Ovary (tissue), 9 donors: Measurements from ENCODE around the gene RNF138. TPM values are rescaled to one million over a fixed set of nuclear protein-coding genes. Genes with fewer than 3 reads are reported as not detected.

Experiments
- DNase-seq, 5 donors: peaks; one replicate each; pipeline ENCODE4 v3.0.0-alpha.2; 2019 to 2020
- H3K27ac ChIP-seq, 2 donors: fragments of 200-600 bp; one replicate each; pipeline versions ENCODE4 v1.5.1 to v1.8.0; 2019 to 2022
- H3K27me3 ChIP-seq: fragments of 200-600 bp; one replicate; pipeline ENCODE4 v1.8.0; 2022
- H3K36me3 ChIP-seq: fragments of 200-600 bp; sonication (generic); one replicate; pipeline ENCODE4 v1.5.1; 2019
- H3K4me1 ChIP-seq: one replicate; pipeline ENCODE4 v1.8.1; 2013; ENCODE audit warnings: mild to moderate bottlenecking, moderate library complexity; ENCODE audit not compliant: insufficient read depth
- H3K4me3 ChIP-seq: fragments of 200-600 bp; sonication (generic); one replicate; pipeline ENCODE4 v1.5.1; 2017
- H3K9me3 ChIP-seq, 2 donors: fragments of 200-600 bp in 1 of 2; sonication (generic) in 1 of 2; one replicate each; pipeline versions ENCODE4 v1.5.1 to v1.8.1; 2013 to 2019; ENCODE audit warnings: mild to moderate bottlenecking in 1 of 2, moderate library complexity in 1 of 2
- EP300 ChIP-seq: sonication (generic); formaldehyde crosslinking; IDR thresholded peaks from one replicate; pipeline ENCODE4 v1.6.1; 2017; ENCODE audit warnings: antibody characterized with exemption
- POLR2A ChIP-seq: fragments of 450-650 bp; IDR thresholded peaks from one replicate; pipeline ENCODE4 v1.6.1; 2017; ENCODE audit warnings: antibody characterized with exemption, mild to moderate bottlenecking, moderate library complexity
- WGBS, 3 donors: extraction: QIAGEN DNeasy Blood & Tissue Kit in 1 of 3; methylation state at CpG; one replicate each; pipeline versions ENCODE4 v1.1.5 to v1.1.7; 2013 to 2017; 5-methylcytosine and 5-hydroxymethylcytosine counted together
- intact Hi-C, 4 donors: fragments of 100-400 bp; cut with DNase I; formaldehyde crosslinking; loops; one replicate each; pipeline versions ENCODE4 v1.11.0 to v1.15.1; 2022 to 2023
- polyA plus RNA-seq, 2 donors: library from polyadenylated mRNA; stranded (reverse); fragments of 200-250 nt in 1 of 2; fragments of 350-450 nt in 1 of 2; fragmentation: Illumina TruSeq in 1 of 2; extraction: RNeasy Lipid Tissue Mini Kit (QIAGEN cat#74804) in 1 of 2; gene quantifications; one replicate each; pipeline ENCODE4 v1.2.3, GENCODE V29; 2013 to 2014
- total RNA-seq, 7 donors: library from RNA; depleted of rRNA in 2 of 7; stranded (reverse); fragments of >200 nt in 2 of 7; fragmentation: NEBNext Ultra II Directional in 3 of 7; extraction: Animal tissue kit (Norgen Biotek cat#: 25700) in 3 of 7; gene quantifications; one replicate each; pipeline versions ENCODE4 v1.1.0 to v1.2.4, GENCODE V29; 2016 to 2023
- TF ChIP-seq, protein P1 (sequence below), 3 donors: fragments of 450-650 bp in 2 of 3; fragments of 200-600 bp in 1 of 3; IDR thresholded peaks; one replicate each; pipeline versions ENCODE4 v1.5.1 to v1.8.0; 2016 to 2022; ENCODE audit warnings: antibody characterized with exemption in 3 of 3, mild to moderate bottlenecking in 1 of 3
- donor health status: DM: no; HTN: no; CAD: no; lungs with moderate emphysema.
- donor health status: DM: no; HTN: no; CAD: no.
- donor health status: Bipolar disorder and iron deficiency.
- donor health status: DM: yes; HTN: yes; CAD: no.
- donor health status: DM: no; HTN: no; CAD: no.
- donor health status: DM: yes; HTN: yes; CAD: no.

RNF138 gene
- total and polyA plus RNA-seq, 9 donors: 10.2 to 41.9 (median 24.8) TPM

DNA sequence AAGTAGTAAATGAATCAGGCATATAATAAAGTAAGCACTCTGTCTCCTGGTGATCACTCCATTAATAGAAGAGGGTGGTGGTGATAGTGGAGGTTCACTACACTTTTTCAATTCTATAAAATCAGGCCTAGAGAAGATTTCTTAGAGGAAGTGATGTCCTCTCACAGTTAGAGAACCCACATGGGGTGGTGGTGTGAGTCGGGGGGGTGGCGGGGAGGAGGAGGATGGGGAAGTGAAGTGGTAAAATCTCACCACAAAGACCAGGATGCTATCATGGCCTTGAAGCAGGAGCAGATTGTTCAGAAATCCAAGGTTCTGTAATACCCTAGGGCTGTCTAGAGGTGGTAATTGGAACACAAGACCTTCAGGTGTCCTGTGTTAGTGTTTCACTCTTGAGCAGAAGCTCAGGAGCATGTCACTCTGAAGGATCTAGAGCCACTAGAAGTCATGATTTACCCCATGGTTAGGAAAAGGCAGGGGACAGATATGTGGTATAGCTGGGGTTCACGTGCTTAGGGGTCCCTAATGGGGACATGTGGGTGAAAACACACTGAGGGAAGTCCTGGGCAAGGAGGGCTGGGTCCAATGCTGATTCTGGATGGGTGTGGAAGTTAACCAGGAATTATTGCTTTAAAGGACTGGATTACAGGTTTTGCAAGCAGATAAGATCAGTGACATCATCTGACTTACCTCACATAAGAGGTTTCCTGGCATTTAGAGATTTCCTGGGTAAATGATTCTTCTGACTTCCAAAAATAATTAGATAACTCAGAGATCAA lies 42.1 kb upstream of the RNF138 start:
- no peak for DNase-seq
- Histone ChIP-seq H3K27ac (no peak overlapping the region), H3K4me3 (no peak overlapping the region), H3K27me3 (no peaks in the 10 kb centered on the region), H3K4me1 (no peaks in the 10 kb centered on the region), H3K9me3 (no peaks in the 10 kb centered on the region), H3K36me3 (no peaks in the 10 kb centered on the region)
- WGBS, 3 donors: 89 to 93% (median 92%) methylated on average over 3 of the region's 3 CpGs
- intact Hi-C loops: no loop called here
- TF ChIP-seq, protein P1, sequence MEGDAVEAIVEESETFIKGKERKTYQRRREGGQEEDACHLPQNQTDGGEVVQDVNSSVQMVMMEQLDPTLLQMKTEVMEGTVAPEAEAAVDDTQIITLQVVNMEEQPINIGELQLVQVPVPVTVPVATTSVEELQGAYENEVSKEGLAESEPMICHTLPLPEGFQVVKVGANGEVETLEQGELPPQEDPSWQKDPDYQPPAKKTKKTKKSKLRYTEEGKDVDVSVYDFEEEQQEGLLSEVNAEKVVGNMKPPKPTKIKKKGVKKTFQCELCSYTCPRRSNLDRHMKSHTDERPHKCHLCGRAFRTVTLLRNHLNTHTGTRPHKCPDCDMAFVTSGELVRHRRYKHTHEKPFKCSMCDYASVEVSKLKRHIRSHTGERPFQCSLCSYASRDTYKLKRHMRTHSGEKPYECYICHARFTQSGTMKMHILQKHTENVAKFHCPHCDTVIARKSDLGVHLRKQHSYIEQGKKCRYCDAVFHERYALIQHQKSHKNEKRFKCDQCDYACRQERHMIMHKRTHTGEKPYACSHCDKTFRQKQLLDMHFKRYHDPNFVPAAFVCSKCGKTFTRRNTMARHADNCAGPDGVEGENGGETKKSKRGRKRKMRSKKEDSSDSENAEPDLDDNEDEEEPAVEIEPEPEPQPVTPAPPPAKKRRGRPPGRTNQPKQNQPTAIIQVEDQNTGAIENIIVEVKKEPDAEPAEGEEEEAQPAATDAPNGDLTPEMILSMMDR (IDR thresholded peaks at IDR 0.05): no peak
- TF ChIP-seq EP300: no peak
- TF ChIP-seq POLR2A: no peak

DNA sequence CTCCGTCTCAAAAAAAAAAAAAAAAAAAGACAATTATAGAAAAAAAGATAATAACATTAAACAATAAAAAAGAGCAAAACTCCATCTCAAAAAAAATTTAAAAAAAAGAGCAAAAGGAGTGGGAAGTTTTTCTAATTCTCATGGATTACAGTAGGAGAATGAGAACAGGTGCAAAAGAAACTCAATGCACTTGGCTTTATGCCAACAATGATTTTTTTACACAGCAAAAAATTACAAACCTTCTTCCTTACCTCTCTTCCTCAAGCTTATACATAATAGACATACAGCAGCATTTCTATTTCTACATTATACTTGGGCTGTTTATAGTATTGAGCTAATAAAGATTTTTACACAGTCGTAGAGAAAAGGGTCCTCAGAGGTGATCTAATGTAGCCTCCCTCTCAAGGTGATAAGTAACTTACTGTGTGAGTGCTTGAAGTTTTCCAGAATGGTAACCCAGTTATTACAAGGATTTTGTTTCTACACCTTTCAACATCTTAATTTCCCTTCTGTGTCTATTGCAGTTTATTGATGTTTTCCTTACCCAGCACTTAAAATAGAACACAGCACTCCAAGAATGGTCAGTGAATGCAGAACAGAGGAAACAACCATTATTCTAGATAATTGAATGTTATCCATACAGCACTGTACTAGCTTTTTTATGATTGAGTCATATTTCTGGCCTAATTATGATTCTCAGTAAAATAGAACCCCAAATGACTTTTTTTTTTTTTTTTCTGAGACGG lies 34.9 kb upstream of the RNF138 start:
- no peaks in the 10 kb centered on the region for H3K4me1 ChIP-seq
- H3K36me3 ChIP-seq: no peaks in the 10 kb centered on the region
- no peaks in the 10 kb centered on the region for H3K9me3 ChIP-seq
- TF ChIP-seq POLR2A: no peak
- TF ChIP-seq, protein P1 (IDR thresholded peaks at IDR 0.05): no peak
- no peak for TF ChIP-seq EP300
- WGBS, 3 donors: 70 to 78% (median 72%) methylated on average over 3 of the region's 3 CpGs
- DNase-seq: no peak
- intact Hi-C loops: no loop called here
- no peak overlapping the region for H3K27ac ChIP-seq
- no peak overlapping the region for H3K4me3 ChIP-seq
- no peaks in the 10 kb centered on the region for H3K27me3 ChIP-seq

DNA sequence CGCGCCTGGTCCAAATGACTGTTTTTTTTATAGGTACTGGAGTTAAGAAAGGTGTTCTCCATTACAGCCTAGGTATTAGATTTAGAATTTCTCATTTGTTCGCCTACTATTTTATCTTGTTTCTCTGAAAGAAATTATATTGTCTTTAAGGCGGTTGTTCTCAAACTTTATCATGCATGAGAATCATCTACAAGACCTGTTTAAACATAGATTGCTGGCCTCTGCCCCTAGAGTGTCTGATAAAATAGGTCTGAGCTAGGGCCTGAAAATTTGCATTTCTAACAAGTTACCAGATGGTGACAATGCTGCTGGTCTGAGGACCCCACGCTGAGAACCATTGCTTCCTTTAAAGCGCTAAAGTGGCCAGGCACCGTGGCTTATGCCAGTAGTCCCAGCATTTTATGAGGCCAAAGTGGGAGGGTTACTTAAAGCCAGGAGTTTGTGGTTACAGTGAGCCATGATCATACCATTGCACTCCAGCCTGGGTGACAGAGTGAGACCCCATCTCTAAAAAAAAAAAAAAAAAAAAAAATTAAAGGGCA lies 34.0 kb upstream of the RNF138 start:
- TF ChIP-seq POLR2A: no peak
- TF ChIP-seq EP300: no peak
- TF ChIP-seq, protein P1 (IDR thresholded peaks at IDR 0.05): no peak
- 77 to 81% (median 80%) methylated on average over 7 of the region's 7 CpGs for WGBS, 3 donors
- intact Hi-C loops: no loop called here
- Histone ChIP-seq H3K4me3 (no peak overlapping the region), H3K4me1 (no peaks in the 10 kb centered on the region), H3K27me3 (no peaks in the 10 kb centered on the region), H3K36me3 (no peaks in the 10 kb centered on the region), H3K9me3 (no peaks in the 10 kb centered on the region), H3K27ac (no peak overlapping the region)
- DNase-seq: no peak

DNA sequence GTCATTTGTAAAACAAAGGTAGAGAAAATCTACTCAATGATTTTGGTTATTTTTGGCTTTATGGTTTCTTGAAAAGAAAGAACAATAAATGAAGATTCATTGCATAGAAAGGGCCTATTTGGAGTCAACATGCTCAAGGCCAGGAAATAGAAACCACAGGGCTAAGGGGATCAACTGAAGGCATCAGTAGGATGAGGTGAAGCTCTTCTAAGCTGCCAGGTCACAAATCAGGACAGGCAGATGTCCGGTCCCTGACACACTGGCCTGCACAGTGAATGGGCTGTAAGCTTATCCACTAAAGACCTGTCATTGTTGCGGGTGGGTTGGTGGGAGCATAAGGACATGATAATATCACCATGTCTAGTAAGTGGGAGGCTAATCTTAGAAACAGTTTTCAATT lies 31.6 kb upstream of the RNF138 start:
- H3K27ac ChIP-seq: no peak overlapping the region
- no peak for DNase-seq
- no peaks in the 10 kb centered on the region for H3K9me3 ChIP-seq
- 89 to 95% (median 91%) methylated on average over 2 of the region's 2 CpGs for WGBS, 3 donors
- H3K36me3 ChIP-seq: no peaks in the 10 kb centered on the region
- H3K4me1 ChIP-seq: no peaks in the 10 kb centered on the region
- H3K27me3 ChIP-seq: no peaks in the 10 kb centered on the region
- H3K4me3 ChIP-seq: no peak overlapping the region
- intact Hi-C loops: no loop called here
- TF ChIP-seq, protein P1 (IDR thresholded peaks at IDR 0.05): no peak
- TF ChIP-seq POLR2A (no peak), EP300 (no peak)
